Lower leg skin (tissue), 4 donors: ENCODE measurements around the gene CLSTN2. TPM values are rescaled to one million over a fixed set of nuclear protein-coding genes. Genes with fewer than 3 reads are reported as not detected.

Source experiments
- DNase-seq, 2 donors: peaks; one replicate each; pipeline ENCODE4 v3.0.0-alpha.2; 2019; ENCODE audit warnings: low spot score in 2 of 2
- H3K4me3 ChIP-seq: fragments of 200-600 bp; sonication (generic); 2 replicates; pipeline ENCODE4 v1.5.1; 2017; ENCODE audit warnings: mild to moderate bottlenecking, low read depth; ENCODE audit not compliant: poor library complexity, severe bottlenecking
- CTCF ChIP-seq, 3 donors: fragments of 450-650 bp; IDR thresholded peaks; one replicate each; pipeline ENCODE4 v1.5.1; 2016; ENCODE audit warnings: antibody characterized with exemption in 3 of 3, mild to moderate bottlenecking in 3 of 3, moderate library complexity in 2 of 3
- POLR2A ChIP-seq, 2 donors: fragments of 450-650 bp; IDR thresholded peaks; one replicate each; pipeline ENCODE4 v1.6.1; 2016 to 2017; ENCODE audit warnings: antibody characterized with exemption in 2 of 2, mild to moderate bottlenecking in 1 of 2, moderate library complexity in 1 of 2
- WGBS, 2 donors: methylation state at CpG; one replicate each; pipeline ENCODE4 v1.1.5; 2018; 5-methylcytosine and 5-hydroxymethylcytosine counted together
- intact Hi-C: fragments of 100-400 bp; cut with DNase I; formaldehyde crosslinking; loops from one replicate; pipeline ENCODE4 v1.15.0; 2023; ENCODE audit warnings: low total_unique reads
- total RNA-seq, 4 donors: library from RNA; depleted of rRNA; stranded (reverse); fragments of >200 nt; gene quantifications; one replicate each; pipeline ENCODE4 v1.1.0, GENCODE V29; 2016

Gene CLSTN2
- total RNA-seq, 4 donors from 2014 or later, result 3.1 to 7.9 (median 4.7) TPM

- no peak overlapping the region for H3K4me3 ChIP-seq
- no peak for DNase-seq
- intact Hi-C loops, result no loop called here
- TF ChIP-seq CTCF (IDR thresholded peaks at IDR 0.05) (no peak), POLR2A (IDR thresholded peaks at IDR 0.05) (no peak)
- 56 to 63% methylated on average over 3 of the region's 3 CpGs for WGBS, 2 donors
Observed at GRCh38 chr3:140396110-140396509, 461.1 kb downstream of the CLSTN2 start.

- no peak overlapping the region for H3K4me3 ChIP-seq
- no peak for DNase-seq
- intact Hi-C loops, result no loop called here
- TF ChIP-seq CTCF (IDR thresholded peaks at IDR 0.05) (no peak), POLR2A (IDR thresholded peaks at IDR 0.05) (no peak)
Observed at GRCh38 chr3:140397847-140398246, 462.9 kb downstream of the CLSTN2 start.

GRCh38 chr3:140398387-140398786, 463.4 kb downstream of the CLSTN2 start:
- TF ChIP-seq POLR2A (IDR thresholded peaks at IDR 0.05), result no peak
- TF ChIP-seq CTCF (IDR thresholded peaks at IDR 0.05), result no peak
- H3K4me3 ChIP-seq, result no peak overlapping the region
- intact Hi-C loops, result no loop called here
- DNase-seq, result no peak
- 93 to 95% methylated on average over 2 of the region's 2 CpGs for WGBS, 2 donors

GRCh38 chr3:140399871-140400270, 464.9 kb downstream of the CLSTN2 start:
- 38 to 43% methylated on average over 2 of the region's 2 CpGs for WGBS, 2 donors
- intact Hi-C loops, result no loop called here

GRCh38 chr3:140403079-140403478, 468.1 kb downstream of the CLSTN2 start:
- intact Hi-C loops, result no loop called here
- WGBS, 2 donors, result 87 to 92% methylated on average over 2 of the region's 2 CpGs

More at GRCh38 chr3:140399871-140400270, 464.9 kb downstream of the CLSTN2 start:
- no peak overlapping the region for H3K4me3 ChIP-seq
- DNase-seq, result no peak
- TF ChIP-seq CTCF (IDR thresholded peaks at IDR 0.05) (no peak), POLR2A (IDR thresholded peaks at IDR 0.05) (no peak)

More at GRCh38 chr3:140403079-140403478, 468.1 kb downstream of the CLSTN2 start:
- DNase-seq, result no peak
- TF ChIP-seq CTCF (IDR thresholded peaks at IDR 0.05), result no peak
- TF ChIP-seq POLR2A (IDR thresholded peaks at IDR 0.05), result no peak
- H3K4me3 ChIP-seq, result no peak overlapping the region
